Activated T-cell treated with anti-CD3 and anti-CD28 coated beads for 4 hours (primary cell): Measurements from ENCODE around the gene MYCBP.
"Not testable (repeated sequence)": the region's sequence is repeated elsewhere in the genome, so short reads cannot be mapped to it uniquely, and the experiment has no call there.

Experiments used
- DNase-seq: peaks from one replicate; pipeline ENCODE4 v3.0.0-alpha.2; 2020

Gene MYCBP

GRCh38 chr1:38865112-38865715 lies 7.9 kb downstream of the MYCBP start:
- DNase-seq = no peak

GRCh38 chr1:38860454-38860795 lies 12.7 kb downstream of the MYCBP start:
- DNase-seq = no peak

GRCh38 chr1:38859561-38860453 lies 13.3 kb downstream of the MYCBP start, which contains the start of gene RRAGC:
Gene RRAGC (minus strand): TSS chr1:38859772. CDS start chr1:38859646, 126 bp downstream.
- DNase-seq = peak; percentile 96

- DNase-seq = peak; percentile 30
These were observed 14.2 kb downstream of the MYCBP start for GRCh38 chr1:38858833-38859560.

- no peak for DNase-seq
These were observed 20.4 kb downstream of the MYCBP start for GRCh38 chr1:38852780-38853179.

GRCh38 chr1:38848071-38848470 lies 25.1 kb downstream of the MYCBP start:
- no peak for DNase-seq

DNA sequence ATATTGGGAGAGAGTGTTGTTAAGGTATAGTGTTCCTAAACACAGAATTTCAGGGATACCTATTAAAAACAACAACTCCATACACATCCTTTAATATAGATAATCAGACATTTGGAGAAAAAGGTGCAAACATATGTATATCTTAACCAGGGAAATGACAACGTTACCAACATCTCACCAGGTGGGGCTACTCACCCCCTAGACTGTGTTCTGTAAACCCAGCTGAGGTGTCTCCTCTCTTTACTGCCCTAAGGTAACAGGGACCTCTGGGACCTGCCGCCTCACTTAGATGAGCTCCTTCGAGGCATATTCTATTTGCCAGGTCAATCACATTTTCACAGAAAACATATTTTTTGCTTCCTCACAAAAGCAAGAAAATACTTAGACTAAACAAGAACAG lies 26.9 kb downstream of the MYCBP start:
- DNase-seq = no peak

- not testable (repeated sequence) for DNase-seq
These were observed 28.1 kb downstream of the MYCBP start for GRCh38 chr1:38845088-38845487.

DNA sequence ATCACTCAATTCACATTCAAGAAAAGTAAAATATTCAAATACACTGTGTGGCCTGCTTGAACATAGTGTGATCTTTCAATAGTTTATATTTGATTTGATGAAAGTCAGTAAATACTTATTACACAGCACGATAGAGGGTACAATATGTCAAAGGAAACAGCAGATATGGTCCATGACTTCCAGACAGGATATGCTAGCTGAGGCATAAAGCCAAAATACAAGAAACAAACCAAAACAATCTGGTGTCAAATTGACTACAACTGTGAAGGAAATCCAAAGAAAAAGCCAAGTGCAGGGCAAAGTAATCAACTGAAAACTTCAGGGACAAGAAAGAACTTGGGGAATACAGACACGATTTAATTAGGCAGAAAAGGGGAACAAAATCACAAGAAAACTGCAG lies 32.9 kb downstream of the MYCBP start:
- no peak for DNase-seq

DNA sequence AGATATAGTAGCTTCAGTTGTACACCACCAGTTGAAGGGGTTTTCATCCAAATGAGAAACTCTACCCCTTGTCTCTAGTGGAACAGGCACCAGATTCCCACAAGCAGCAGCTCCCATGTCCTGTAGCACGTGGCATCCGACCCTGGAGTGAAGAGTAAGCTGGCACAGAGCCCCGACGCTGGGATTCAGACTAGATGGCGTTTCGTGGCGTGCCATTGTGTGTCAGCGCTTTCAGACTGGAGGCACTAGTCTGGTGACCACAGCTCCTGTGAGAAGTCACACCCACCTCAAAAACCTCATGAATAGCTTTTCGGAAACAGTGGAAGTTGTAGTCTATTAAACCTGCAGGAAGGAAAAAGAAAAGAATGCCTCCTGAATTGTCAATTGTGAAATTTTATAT lies 33.8 kb downstream of the MYCBP start:
- DNase-seq = no peak

- not testable (repeated sequence) for DNase-seq
These were observed 36.8 kb downstream of the MYCBP start for GRCh38 chr1:38836316-38836715.

DNA sequence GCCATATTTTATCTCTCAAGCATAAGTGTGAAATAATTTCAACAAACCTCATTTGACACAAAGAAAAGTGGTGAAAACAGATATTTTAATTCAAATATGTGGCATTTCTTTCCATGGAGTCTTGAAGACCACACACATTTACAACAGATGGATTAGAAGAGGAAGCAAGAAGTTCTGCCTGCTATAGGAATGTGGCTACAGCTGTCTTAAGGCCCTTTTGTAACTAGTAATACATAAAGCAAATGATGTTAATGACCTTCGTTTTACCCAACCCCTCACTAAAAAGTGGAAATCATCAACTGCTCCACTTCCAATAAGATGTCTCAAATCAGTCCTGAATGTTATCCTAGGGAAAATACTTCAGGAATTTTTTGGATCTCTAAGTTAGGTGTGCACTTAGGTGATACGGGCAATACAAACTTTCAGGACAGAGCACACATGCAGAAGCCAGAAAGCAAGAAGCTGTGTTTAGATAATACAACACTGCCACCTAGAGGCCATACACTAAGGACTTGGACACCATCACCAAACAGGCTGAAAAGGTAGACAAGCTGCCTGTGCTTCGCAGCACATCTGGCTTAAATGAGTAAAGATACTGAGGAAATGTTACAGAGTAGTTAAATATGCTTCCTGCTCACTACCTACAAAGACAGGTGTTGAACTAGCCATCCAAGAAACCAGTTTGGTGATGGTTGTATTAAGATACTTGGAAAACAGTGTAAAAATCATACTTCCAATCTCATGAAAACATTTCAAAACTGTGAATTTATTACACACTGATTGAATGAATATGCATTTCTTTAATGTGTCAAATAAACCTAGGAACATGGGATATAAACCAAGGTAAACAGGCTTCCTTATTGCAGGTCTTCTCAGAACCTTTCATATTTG lies 38.0 kb downstream of the MYCBP start:
- peak; percentile 44 for DNase-seq

- no peak for DNase-seq
These were observed 38.8 kb downstream of the MYCBP start for GRCh38 chr1:38834221-38834782.

- no peak for DNase-seq
These were observed 40.0 kb downstream of the MYCBP start for GRCh38 chr1:38833146-38833545.

- DNase-seq = no peak
These were observed 40.8 kb downstream of the MYCBP start for GRCh38 chr1:38832370-38832734.

GRCh38 chr1:38831731-38832369 lies 41.3 kb downstream of the MYCBP start:
- no peak for DNase-seq

DNA sequence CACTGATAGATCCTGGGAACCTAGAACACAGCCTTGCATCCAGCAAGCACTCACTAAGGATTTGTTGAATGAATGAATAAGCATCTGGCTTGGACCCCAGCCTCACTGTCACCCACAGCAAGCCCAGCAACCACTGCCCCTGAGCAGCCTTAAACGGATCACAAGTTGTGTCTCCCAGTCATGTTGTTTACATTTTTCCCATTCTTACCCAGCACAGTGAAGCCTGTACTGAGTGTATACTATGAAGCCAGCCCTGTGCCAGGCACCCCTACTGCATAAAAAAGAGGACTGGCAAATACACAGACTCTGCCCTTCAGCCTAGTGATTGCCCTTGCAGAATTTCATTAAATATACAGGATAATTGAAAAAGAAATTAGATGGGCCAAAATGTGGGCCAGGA lies 43.8 kb downstream of the MYCBP start:
- no peak for DNase-seq

DNA sequence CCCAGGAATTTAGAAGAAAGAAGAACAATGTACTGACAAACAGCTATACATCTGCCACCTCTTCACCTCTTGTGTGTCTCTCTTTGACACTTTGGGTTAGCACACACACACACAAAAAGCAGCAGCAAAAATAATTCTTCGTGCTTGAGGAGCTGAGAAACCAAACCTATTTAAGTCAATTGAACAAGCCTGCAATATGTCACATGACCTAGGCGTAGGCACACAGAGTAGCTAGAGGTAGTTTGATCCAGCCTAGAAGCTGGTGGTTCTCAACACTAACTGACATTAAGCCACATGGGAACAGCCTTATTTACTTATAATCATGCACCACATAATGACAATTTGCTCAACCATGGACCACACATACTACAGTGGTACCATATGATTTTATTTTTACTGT lies 45.8 kb downstream of the MYCBP start:
- no peak for DNase-seq

GRCh38 chr1:38826886-38827285 lies 46.3 kb downstream of the MYCBP start:
- no peak for DNase-seq

DNA sequence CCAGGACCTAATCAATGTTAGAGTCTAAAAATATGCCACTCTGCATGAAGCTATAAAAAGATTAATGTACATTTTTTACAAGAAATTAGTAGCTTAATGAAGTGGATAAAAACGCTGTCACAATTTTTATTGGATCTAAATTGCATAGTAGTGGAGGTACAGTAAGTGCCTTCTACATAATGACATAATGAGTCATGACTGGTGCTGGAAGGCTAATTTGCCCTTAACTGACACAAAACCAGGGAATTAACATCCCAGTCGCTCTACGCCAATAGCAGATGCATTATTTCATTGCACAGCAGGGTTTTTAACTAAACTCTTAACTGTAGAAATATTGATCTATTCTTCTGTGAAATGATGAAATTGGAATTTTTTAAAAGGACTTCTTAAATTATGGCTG lies 46.9 kb downstream of the MYCBP start:
- DNase-seq = no peak

DNA sequence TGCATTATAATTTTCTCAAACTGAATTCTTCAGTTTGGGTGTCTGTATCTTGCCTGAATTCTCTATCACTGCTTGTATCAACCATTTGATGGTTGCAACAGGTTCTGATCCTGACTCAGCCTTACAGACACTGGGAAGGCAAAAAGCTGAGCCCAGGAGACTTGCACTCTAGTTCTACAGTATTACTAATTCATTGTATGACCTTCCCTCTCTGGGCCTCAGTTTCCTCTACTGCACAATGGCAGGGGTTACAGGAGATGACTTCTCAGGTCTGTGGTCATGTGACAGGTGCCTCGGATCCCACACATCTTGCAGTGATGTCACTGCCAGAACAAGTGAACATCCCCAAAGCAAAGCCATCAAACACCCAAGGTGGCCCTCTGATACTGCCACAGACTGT lies 52.3 kb downstream of the MYCBP start:
- DNase-seq = no peak

DNA sequence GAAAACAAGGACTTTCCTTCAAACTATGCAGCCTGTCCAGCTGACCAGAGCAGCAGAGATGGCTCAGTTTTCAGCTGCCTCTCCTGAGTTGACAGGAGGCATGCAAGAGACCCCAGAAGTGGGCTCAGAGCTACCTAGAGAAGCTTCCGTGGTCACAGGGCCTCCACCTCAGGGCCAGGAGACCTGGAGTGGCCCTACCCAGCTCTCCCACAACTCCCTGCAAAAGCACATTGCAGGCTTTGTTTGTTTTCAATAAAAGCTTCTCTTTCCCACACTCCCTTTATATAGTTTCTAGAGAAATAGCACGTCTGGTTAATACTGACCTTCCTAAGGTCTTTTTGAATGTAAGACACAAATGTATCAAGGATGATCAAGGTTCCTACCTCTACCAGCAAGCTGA lies 53.6 kb downstream of the MYCBP start:
- DNase-seq = no peak
